Prostate gland (tissue), 2 donors: ENCODE data around the gene RNF115.

ENCODE experiments used
- CTCF ChIP-seq, 4 experiments: fragments of 200-600 bp in 2 of 4; fragments of 450-650 bp in 2 of 4; sonication (generic) in 2 of 4; IDR thresholded peaks; 1 replicate in 3 of 4; 2 replicates in 1 of 4; pipeline ENCODE4 v1.5.1; 2016 to 2019; ENCODE audit warnings: antibody characterized with exemption in 4 of 4, mild to moderate bottlenecking in 2 of 4, moderate library complexity in 2 of 4
- POLR2AphosphoS5 ChIP-seq: sonication (generic); formaldehyde crosslinking; IDR thresholded peaks from one replicate; pipeline ENCODE4 v1.6.1; 2017; ENCODE audit warnings: antibody characterized with exemption

- peak; percentile 46 for TF ChIP-seq POLR2AphosphoS5
- no peak for TF ChIP-seq CTCF (IDR thresholded peaks at IDR 0.05)
Observed at GRCh38 chr1:145711213-145711651, 112.7 kb downstream of the RNF115 start.
